HG03066 (cell line): ENCODE measurements around the gene CAGE1.
"Not testable (repeated sequence)": the region's sequence is repeated elsewhere in the genome, so short reads cannot be mapped to it uniquely, and the experiment has no call there.

Experiments
- ATAC-seq: cut with Tn5 transposase; IDR thresholded peaks from one replicate; pipeline ENCODE4 v1.9.1; 2021; ENCODE audit warnings: low read depth; ENCODE audit not compliant: unreplicated experiment

CAGE1 gene

DNA sequence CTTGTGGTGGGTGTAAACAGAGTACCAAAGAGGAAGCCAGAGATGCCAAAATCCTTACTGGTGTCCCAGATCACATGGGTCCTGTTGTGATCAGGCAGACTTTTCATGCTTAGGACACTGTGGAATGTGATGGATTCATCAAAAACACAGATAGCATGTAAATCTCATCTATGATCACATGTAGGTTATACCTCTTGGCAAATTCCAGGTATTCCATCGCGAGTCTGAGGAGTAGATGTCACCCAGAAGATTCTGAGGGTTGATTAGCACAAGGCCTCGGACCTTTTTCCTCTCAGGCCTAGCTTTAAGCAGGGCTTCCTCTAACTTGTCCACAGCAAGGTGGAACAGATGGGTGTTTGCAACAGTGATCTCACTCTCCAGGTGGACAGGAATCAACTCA, 48.3 kb downstream of the CAGE1 start:
- ATAC-seq, result no peak

DNA sequence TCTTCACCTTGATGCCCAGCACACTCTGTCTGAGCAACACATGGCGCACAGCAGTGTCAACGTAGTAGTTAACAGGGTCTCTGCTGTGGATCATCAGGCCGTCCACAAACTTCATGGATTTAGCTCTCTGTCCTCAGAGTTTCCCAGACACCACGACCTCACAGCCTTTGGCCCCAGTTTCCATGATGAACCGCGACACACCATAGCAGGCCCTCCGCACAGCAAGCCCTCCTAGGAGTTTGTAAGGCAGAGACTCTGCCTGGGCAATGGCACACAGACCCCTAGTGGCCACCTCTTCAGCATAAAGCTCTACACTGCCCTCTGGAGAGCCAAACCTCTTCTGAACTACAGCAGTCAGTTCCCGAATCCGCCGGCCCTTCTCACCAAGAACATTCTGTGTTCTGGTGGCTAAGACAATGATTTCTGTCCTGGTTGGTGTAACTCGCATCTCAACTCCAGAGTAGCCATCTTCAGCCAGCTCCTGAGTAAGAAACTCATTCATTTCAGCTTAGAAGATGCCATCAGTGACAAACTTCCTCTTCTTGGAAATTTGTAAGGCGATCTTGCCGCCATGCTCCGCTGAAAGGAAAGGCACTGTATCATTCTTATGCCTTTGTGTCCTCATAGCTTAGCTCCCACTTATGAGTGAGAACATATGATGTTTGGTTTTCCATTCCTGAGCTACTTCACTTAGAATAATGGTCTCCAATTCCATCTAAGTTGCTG, 50.4 kb downstream of the CAGE1 start:
- ATAC-seq, result not testable (repeated sequence)

- ATAC-seq, result no peak
Observed at GRCh38 chr6:7338031-7338430, 51.5 kb downstream of the CAGE1 start.

DNA sequence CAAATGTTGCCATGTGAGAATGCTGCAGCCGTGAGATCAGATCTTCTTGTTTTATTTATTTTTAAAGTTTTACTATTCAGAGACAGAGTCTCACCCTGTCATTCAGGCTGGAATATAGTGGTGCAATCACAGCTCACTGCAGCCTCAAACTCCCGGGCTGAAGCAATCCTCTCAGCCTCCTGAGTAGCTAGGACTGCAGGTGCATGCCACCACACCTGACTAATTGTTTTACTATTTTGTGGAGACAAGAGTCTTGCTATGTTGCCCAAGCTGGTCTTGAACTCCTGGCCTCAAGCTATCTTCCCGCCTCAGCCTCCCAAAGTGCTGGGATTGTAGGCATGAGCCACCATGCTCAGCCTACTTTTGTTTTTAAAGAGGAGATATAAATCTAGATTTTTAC, 54.0 kb downstream of the CAGE1 start:
- ATAC-seq, result no peak

GRCh38 chr6:7334685-7335084, 54.9 kb downstream of the CAGE1 start:
- no peak for ATAC-seq

DNA sequence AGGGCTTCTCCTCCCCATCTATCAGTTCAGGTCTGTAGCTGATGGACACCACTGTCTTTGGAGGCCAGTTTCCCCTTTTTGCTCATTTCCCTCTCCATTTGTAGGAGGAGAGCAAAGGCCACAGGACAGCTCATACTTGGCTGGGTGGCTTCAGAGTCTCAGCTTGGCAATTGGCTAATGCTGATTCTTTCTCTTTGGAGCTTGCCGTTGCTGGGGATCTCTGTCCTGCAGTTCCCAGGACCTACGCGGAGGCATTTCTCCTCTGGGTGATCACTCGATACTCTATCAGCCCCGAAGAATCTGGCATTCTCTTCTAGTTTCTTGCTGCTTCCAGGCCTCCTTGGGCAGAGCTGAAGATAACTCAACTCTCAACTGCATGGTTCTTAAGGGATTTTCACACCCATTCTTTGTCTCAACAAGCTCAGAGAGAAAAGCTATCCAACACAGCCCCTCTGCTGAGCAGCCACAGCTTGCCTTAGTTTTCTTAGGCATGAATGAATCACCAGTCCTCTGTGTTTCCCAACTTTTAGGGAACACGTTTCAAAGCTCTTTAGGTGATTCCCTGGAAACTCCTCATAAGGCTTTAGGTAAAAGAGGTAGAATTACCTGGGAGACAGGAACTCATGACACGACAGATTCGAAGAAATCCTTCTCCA, 57.3 kb downstream of the CAGE1 start:
- ATAC-seq, result no peak

GRCh38 chr6:7331452-7331851, 58.1 kb downstream of the CAGE1 start:
- no peak for ATAC-seq

GRCh38 chr6:7328243-7328642, 61.3 kb downstream of the CAGE1 start:
- no peak for ATAC-seq

DNA sequence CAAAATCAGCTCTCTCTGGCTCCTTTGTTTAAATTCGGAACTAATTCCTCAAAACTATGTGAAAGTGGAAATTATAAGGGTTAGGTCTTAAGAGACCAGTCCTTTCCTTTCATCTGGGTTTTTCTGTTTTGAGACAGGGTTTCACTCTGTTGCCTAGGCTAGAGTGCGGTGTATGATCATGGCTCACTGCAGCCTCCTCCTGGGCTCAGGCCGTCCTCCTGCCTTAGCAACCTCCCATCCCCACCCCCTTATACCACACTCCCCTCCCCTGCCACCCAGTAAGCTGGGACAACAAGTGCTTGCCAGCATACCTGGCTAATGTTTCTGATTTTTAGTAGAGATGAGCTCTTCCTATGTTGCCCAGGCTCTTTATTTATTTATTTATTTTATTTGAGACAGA, 63.8 kb downstream of the CAGE1 start:
- ATAC-seq, result no peak

DNA sequence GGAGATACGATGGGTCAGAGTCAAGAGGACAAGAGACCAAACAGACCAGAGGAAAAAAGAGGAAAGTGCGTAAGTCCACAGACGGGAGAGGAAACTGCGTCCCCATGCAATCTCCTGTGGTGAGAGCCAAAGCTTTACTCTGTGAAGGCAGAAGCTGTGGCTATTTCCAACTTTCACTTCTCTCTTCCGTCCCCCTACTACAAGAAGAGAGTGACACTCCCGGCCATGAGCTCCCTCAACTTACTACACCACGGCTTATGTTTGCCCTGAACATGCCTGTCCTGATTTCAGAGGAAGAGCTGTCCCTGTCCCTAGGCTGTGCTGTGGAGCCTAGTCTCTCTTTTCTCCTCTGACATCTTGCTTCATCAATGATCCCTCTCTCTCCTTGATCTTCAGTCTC, 65.0 kb downstream of the CAGE1 start:
- ATAC-seq, result peak; percentile 61

- ATAC-seq, result no peak
Observed at GRCh38 chr6:7323074-7323473, 66.5 kb downstream of the CAGE1 start.

DNA sequence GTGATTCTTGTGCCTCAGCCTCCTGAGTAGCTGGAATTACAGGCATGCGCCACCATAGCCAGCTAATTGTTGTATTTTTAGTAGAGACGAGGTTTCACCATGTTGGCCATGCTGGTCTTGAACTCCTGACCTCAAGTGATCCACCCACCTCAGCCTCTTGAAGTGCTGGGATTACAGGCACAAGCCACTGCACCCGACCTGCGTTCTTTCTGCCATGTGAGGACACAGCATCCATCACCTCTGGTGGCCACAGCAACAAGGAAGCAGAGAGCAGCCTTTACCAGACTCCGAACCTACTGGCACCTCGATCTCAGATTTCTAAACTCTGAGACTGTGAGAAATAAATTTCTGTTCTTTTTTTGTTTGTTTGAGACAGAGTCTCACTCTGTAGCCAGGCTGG, 67.7 kb downstream of the CAGE1 start:
- not testable (repeated sequence) for ATAC-seq

DNA sequence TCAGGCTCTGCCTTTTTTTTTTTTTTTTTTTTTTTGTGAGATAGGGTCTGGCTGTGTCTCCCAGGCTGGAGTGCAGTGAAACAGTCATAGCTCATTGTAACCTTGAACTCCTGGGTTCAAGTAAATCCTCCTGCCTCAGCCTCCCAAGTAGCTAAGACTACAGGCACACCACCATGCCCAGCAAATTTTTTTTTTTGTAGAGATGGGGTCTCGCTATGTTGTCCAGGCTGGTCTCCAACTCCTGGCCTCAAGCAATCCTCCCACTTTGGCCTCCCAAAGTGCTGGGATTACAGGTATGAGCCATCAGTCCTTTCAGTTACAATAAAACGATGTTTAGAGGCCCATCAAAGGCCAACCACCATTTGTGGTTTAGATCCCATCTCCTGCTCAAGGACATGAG, 70.1 kb downstream of the CAGE1 start:
- ATAC-seq, result not testable (repeated sequence)

DNA sequence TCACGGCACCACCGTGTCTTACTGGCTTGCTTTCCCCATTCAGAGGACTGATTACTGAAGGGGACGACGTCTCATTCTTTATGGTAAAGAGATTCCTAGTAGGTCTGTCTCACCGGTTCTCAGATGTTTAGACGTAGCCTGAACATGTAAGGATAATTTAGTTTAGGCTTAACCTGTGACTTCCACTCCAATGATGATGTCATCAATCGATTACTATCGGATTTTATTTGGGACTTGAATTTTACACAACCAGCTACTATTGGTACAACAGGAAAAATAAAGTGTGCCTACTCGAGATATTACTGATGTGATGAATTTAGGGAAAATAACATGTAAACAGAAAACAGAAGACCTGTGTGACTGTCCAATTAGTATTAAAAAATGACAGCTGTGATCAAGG, 72.0 kb downstream of the CAGE1 start:
- ATAC-seq, result no peak

DNA sequence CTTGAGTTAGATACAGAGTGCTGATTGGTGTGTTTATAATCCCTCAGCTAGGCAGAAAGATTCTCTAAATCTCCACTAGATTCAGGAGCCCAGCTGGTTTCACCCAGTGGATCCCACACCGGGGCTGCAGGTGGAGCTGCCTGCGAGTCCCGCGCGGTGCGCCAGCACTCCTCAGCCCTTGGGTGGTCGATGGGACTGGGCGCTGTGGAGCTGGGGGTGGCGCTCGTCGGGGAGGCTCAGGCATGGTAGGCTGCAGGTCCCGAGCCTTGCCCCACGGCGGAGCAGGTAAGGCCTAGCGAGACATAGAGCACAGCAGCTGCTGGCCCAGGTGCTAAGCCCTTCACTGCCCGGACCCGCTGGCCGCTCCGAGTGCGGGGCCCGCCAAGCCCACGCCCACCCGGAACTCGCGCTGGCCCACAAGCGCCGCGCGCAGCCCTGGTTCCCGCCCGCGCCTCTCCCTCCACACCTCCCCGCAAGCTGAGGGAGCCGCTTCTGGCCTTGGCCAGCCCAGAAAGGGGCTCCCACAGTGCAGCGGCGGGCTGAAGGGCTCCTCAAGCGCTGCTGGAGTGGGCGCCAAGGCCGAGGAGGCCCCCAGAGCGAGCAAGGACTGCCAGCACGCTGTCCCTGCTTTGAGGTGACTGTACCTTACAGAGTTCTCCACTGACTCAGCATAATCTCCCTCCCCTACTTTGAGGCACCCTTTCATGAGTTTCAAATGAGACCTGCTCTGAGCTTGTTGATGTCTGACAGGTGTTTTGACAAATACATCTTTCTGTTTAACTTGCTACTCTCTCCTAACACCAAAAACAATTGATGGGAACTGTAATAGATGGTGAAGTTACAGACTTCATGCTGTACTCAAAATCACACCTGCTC, 72.6 kb downstream of the CAGE1 start:
- no peak for ATAC-seq

DNA sequence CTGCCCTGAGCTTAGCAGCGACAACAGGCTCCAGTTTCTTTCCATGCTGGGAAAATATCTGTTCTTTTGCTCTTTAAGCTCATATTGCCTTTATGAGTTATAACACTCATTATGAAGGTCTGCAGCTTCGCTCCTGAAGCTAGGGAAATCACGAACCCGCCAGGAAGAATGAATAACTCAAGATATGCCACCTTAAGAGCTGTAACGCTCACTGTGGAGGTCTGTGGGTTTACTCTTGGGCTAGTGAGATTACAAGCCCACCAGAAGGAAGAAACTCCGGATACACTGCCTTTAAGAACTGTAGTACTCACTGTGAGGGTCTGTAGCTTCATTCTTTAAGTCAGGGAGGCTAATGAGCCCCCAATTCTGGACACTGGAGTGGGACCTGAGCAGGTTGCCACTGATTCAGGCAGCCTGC, 73.6 kb downstream of the CAGE1 start:
- no peak for ATAC-seq

DNA sequence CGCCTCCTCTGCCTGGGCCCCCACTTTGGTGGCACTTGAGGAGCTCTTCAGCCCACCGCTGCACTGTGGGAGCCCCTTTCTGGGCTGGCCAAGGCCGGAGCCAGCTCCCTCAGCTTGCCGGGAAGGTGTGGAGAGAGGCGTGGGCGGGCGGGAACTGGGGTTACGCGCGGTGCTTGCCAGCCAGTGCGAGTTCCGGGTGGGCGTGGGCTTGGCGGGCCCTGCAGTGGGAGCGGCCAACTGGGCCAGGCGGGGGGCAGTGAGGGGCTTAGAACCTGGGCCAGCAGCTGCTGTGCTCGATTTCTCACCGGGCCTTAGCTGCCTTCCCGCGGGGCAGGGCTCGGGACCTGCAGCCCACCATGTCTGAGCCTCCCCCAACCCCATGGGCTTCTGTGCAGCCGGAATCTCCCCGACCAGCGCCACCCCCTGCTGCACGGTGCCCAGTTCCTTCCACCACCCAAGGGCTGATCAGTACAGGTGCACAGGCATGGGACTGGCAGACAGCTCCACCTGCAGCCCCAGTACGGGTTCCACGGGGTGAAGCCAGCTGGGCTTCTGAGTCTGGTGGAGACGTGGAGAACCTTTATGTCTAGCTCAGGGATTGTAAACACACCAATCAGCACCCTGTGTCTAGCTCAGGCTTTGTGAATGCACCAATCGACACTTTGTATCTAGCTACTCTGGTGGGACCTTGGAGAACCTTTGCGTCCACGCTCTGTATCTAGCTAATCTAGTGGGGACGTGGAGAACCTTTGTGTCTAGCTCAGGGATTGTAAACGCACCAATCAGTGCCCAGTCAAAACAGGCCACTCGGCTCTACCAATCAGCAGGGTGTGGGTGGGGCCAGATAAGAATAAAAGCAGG, 74.2 kb downstream of the CAGE1 start:
- not testable (repeated sequence) for ATAC-seq

GRCh38 chr6:7314414-7314813, 75.1 kb downstream of the CAGE1 start:
- ATAC-seq, result no peak

- ATAC-seq, result no peak
Observed at GRCh38 chr6:7313505-7314165, 75.9 kb downstream of the CAGE1 start.
